TTC549 (cell line): ENCODE data around the gene SND1.
"Not testable (repeated sequence)": the region's sequence is repeated elsewhere in the genome, so short reads cannot be mapped to it uniquely, and the experiment has no call there.

Source experiments
- FAIRE-seq: peaks from 2 replicates; lab custom pipeline; 2012; peaks lifted over from hg19 to GRCh38; lab: Jason Lieb, UNC

SND1 gene

DNA sequence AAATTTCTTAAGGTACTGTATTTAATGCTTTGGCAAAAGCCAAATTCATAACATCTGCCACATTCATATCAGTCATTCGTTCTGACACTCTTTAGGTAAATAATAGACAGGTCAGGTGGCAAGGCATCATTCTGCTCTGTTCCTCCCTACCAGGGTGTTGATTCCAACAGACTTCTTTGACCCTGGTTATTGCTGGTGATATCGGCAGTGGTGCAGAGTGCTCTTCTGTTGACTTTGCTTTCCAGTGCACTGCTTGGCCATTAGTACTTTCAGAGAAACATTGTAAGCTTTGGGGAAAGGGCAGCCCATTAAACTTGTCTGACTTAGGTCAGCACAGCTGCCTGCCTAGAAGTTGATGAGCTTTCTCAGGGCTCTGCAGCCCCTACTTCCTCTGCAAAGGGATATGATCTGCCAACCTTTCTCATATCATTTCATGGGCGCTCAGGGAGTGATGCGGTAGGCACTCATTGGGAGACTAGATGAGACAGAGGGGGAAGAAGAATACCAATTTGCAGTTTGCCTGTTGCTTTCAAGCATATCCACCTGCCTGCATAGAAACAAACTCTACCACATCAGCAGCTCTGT is 240.0 kb downstream of the SND1 start:
- no peak for FAIRE-seq

DNA sequence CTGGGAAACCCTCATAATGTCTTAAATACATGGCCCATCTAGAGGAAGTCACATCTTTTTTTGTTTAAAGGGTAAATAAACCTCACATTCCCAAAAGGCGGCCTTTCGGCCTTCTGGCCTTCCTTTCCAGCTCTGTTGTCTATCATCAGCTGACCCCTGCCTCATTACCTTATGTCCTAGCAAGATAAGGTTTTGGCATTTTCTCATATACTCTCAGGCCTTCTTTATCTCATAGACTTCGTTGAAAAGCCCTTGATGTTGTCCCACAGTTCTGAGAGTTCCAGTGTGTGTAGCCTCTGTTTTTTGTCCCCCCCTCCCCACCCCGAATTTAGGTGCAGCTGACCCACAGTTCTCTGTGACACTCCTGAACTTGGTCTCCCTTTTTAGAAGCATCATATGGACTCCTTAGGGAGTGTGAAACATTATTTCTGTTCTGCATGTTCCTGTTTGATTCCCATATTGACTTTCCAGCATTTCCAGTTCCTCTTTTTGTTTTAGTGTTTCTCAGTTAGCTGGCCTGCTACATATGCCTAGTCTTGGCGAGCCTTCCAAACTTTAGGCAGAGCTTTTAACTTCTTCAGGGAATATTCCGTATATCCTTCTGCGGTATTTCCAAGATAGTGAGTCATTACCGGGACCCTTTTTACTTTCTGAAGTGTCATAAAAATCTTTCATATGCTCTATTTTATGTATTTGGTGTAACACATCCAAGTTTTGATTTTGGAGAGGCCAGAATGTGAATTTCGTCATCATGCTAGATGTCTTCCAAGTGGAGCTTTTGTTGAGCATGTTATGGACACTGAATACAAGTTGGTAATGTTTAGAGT is 240.7 kb downstream of the SND1 start:
- FAIRE-seq: no peak

DNA sequence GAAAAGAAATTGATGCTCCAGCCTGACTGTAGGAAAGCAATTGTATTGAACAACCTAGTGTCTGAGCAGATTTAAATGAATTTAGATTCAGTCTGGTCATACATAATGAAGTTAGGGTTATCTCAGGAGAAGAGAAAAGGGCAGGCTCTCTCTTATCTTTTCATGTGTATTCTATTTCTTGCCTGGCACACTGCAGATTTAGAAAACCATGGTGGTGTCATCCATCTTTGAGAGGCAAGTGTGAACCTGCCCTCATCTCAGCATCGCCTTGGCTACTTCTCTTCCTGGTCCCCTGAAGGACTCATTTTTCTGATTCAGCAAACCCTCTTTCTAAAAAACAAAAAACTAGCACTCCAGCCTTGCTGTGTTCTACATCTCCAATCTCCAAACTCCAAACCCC is 241.6 kb downstream of the SND1 start:
- FAIRE-seq: no peak

DNA sequence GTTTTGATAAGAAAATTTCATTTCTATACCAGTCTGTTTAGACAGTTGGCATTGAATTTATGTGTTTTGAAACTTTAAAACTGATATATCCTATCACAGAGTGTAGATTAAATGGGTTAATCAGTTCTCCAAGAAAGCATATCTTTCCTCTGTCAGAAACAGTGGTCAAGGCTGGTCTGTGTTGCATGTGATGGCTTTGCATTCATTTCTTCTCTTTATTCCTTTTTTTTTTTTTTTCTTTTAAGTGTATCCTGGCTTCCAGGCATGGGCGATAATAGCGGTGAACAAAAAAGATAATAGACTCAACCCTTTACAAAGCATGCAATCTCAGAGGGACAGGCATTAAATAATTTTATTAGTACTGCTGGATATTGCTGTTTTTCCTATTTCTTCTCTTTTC is 242.6 kb downstream of the SND1 start:
- no peak for FAIRE-seq

DNA sequence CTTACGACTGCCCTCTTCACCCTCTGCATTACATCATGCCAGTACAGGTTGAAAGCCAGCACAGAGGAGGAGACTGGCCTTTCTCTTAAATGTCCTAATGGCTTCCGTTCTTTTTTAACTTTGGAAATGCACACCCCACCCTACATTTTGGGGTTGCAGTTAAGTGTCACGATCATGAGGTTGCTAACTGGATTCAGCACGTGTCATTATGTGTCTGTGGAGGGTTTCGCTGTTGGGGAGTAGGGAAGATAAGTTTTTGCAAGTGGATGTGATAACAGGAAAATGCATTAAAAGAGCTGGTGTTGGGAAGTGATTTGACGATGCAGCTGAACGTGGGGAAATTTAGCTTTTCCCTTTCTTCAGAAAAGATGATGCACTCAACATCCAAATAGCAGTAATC is 243.4 kb downstream of the SND1 start:
- no peak for FAIRE-seq

DNA sequence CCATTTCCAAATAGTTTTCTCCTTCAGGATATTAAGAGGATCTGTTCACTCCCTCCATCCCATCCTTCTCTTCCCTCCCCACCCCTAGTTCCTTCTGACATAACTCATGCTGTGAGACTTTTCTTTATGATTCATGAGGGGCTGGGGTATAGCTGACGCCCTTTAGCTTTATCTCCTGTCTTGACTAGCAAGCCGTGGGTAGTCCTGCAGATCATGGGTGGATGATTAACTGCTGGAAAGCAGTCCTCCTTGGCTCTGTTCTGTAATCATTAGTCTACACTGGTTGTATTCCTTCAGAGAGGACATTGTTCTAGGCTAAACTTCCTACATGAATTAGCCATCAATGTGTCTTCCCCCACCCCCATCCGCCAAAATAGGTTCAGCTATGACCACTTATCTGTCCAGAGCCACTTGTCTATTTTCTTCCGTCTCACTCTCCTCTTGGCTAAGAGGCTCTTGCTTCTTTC is 243.9 kb downstream of the SND1 start:
- FAIRE-seq: no peak

DNA sequence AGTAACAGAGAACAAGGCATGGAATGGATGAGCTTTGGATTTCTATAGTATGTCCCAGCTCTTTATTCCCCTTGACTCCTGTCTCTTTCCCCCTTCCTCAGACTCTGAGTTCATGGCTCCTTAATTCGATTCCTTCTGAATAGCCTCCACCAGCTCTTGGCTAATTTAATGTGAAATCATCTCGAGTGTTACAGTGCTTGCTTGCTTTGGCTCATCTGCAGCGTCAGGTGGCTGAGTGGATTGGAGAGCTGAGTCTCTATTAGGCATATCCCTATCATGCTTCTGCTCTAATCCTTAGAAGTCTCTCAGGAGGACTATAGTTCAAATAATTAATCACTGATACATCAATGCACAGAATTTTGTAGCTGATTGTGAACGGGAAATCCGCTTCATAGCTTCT is 244.7 kb downstream of the SND1 start:
- no peak for FAIRE-seq

DNA sequence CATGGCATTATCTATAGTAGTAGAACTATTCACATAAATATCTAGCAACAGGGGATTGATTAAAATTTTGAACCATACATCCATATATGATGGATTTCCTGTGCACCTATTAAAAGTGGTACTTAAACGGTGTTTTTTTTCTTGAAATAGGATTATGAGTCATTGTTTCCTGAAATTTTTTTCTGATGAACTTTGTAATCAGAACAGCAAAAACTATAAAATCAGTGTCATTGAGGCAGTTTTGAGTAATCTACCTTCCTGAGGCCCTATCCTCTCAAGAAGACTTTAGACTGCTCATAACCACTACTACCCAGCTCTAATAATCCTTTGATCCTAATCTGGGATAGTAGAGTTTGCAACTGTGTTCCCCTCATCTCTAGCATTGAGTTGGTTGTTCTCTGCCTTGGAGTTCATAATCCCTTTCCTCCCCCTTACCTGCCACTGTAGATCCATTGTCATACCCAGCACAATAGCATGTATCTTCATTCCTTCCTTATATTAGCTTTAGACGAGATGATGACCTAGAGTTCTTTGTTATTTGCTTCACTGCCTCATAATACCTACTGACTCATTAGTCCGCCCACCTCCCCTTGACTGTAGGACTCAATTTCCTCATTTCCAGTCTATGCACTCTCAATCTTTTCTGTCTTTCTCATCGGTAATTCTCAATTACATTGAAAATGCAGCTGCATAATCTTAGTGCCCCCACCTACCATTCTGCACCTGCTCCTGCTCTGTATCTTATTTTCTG is 245.9 kb downstream of the SND1 start:
- FAIRE-seq: no peak

DNA sequence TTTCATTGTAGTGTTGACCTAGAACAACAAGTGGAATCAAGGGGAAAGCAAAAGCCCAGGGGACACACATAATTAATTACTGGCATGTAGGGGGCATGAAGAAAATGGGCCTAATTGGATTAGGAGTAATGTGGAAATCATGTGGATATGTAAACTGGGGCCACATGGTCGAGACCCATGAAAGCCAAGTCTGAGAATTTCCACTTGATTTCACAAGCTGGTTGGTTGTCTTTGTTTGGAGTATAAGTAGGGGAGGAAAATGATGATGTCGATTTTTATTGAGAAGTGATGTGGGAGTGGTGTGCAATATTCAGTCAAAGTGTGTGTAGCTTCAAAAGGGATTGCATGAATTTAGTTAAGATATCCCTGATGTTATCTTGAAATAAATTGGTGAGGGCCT is 247.4 kb downstream of the SND1 start:
- no peak for FAIRE-seq

DNA sequence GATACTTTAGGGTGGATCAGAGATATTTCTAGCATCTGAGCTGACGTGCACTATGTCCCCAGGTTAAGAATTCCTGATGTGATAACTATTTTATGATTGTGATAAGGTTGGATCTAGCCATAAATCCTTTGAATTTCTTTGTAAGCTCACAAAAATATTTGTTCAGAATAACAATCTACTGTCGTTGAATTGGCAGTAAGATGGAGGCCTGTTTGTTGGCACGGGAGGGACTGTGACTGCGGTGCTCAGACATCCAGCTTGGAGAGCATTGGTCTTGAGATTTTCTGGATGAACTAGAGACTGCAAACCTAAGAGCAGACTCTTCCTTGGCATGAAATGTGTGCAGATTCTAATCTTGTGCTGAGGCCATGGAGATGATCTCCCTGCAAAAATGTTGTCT is 248.1 kb downstream of the SND1 start:
- no peak for FAIRE-seq

DNA sequence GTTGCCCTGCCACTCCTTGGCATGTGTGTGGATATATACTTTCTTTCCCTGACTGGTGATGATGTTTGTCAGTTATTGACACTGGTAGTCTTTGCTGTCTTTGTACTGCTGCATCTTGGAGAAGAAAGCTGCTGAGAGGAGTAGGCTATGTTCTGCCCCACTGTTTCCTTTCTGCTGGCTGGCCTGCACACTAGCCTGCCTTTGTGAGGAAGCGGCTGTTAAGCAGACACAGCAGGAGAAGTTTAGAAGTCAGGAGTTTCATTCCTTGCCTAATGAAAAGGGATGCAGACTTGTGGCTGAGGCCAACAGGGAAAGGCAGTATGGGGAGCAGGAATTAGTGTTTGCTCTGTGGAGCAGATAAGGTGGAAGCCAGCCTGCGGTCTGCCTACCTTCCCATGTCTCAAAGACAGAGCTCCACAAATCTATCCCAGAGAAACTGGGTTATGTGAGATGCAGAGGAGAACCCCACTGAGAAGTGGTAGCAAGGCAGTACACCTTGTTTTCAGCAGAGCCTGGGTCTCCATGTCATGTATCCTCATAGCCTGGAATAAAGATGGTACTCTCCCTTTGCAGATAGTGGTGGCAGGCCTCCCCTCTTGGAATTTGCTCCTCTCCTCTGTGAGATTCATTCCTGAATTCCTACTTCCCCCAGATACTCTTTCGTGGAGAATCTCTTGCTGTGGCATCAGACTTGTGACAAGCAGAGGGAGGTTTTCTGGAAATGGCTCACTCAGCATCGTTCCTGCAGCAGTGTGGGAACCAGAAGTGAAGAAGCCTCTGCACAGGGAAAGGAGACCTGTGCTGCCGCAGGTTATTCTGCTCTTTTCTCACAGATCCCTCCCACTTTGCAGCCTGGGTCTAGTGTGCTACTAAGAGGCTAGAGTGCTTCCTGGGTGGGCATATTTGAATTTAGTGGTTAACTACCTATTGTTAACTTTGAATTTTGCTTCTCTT is 249.0 kb downstream of the SND1 start:
- no peak for FAIRE-seq

DNA sequence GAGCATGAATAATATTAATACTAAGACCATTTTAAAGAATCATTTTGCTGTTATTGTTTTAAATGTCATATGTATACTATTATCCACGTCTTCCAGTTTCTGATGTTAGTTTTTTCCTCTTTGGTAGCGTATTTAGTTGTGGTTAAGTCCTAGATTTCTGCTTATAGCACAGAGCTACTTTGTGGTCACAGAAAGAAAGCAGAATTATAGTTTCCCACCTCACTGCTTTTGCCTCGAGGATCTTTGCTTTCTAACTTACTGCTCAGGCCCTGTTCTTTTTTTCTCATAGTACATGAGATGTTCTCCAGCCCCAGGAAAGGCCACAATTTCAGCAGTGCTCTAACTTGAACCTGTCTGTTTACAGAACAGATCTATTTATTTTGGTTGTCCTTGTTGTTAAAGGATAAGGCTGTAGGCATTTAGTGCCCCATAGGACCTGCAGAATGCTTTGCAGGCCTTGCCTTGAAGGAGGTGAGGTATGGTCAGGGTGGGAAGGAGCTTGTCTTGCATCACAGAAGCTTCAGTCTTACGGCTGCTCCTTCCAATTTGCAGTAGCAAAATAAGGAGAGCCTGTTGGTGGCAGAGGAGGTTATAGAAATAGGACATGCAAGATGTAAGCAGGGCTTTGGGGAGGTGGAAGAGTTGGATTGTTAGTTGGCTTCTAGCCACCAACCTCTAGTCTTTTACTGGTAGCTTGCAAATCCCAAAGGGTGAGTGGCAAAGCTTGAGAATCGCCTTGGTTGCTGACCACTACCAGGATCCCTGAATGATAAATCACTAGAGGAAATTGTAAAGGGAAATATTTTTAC is 250.1 kb downstream of the SND1 start:
- no peak for FAIRE-seq

DNA sequence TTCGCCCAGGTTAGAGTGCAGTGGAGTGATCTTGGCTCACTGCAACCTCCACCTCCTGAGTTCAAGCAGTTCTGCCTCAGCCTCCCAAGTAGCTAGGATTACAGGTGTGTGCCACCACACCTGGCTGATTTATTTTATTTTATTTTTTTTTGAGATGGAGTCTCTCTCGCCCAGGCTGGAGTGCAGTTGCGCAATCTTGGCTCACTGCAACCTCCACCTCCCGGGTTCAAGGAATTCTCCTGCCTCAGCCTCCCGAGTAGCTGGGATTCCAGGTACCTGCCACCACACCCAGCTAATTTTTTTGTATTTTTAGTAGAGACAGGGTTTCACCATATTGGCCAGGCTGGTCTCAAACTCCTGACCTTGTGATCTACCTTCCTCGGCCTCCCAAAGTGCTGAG is 250.8 kb downstream of the SND1 start:
- FAIRE-seq: not testable (repeated sequence)

DNA sequence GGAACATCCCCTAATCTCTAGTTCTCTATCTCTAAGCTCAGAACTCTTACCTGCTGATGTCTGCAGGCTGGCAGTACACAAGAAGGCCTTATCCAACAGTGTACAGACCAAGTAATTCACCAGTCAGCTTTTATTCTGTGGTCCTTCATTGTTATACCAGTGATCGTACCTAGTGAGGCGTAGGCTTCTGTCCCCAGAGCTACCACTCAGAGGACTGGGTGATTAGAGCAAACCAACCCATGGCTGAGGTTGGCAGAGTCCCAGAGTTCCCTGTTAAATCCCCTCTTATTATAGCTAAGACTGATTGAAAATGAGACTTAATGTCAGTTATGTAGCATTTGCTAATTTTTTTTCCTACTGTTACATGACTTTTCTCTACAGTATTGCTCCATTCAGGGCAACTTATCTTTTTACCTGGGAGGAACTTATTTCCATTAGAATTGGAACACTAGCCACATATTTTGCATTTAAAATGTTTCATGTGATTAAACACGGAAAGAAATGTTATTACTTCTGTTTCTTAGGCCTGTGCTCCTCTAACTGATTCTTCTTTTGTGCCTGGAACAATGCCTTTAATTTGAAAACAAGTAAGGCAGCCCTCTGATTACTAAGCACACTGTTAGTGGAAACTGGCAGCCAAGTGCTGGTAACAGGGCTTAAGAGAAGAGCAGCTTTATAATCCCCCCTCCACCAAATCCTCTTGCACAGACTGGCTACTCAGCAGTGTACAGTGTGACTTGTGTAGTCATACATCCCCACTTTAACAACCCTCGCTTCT is 252.1 kb downstream of the SND1 start:
- FAIRE-seq: no peak

DNA sequence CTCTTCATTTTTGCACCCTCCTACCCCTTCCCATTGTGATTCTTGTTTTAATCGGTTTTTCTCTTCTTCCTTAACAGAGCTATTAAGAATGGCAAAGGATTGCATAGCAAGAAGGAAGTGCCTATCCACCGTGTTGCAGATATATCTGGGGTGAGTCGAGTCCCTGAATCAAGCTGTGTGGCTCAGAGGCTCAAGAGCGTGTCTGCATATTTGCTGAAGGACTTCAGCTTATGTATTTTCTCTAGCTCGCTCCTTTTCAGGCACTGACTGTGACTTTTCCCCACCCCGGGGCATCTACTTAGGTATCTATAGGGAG is 252.6 kb downstream of the SND1 start:
- FAIRE-seq: no peak

DNA sequence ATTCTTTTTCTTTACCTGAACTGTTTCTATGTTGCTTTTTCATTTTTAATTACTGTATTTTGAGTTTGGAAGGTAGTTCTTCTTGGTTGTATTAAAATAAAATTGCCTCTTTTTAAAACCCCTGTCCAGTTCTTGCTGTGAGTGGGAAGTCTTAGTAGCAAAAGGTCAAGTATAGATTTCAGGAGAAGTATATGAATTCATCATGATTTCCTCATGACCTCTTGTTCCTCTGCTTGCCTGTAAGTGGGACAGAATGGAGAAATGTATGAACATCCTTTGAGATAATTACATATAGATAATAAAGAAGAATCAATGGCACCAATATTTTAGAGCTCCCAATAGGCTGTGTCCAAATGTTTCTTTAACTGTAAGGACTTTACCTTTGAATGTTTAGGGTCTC is 253.0 kb downstream of the SND1 start:
- no peak for FAIRE-seq

DNA sequence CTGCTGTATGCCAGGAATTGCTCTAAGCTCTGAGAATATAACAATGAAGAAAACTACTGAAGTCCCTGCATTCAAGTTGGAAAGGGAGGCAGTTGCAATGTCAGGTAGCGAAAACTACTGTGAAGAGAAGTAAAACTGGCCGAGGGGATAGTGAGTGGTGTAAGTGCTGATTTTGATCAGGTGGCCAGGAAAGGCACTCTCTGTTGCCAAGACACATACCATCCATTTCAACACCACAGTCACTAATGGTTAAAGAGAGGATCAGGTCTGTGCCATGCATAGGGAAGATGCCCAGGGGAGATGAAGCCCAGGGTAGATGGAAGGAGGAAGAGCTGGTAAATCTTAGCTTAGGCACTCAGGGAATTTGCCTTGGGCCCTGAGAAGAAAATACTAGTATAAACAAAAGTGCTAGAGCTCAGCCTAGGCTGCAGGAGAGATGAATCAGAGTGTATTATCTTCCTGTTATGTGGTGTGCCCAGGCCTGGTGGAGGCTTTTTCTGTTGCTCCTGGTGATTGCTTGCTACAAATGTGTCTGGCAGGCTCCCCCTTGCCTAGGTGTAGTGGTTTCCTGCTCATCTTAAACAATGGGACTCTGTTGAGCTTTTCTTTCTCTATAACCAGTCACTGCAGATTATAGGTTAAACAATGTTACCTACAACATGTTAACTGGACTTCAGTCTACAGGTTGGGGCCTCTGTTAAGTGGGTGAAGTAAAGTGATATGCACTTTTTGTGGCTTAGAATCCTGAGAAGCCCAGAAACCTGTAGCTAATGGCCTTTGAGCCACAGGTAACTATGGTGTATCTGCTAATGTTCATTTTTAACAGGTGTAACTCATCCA is 253.7 kb downstream of the SND1 start:
- no peak for FAIRE-seq

DNA sequence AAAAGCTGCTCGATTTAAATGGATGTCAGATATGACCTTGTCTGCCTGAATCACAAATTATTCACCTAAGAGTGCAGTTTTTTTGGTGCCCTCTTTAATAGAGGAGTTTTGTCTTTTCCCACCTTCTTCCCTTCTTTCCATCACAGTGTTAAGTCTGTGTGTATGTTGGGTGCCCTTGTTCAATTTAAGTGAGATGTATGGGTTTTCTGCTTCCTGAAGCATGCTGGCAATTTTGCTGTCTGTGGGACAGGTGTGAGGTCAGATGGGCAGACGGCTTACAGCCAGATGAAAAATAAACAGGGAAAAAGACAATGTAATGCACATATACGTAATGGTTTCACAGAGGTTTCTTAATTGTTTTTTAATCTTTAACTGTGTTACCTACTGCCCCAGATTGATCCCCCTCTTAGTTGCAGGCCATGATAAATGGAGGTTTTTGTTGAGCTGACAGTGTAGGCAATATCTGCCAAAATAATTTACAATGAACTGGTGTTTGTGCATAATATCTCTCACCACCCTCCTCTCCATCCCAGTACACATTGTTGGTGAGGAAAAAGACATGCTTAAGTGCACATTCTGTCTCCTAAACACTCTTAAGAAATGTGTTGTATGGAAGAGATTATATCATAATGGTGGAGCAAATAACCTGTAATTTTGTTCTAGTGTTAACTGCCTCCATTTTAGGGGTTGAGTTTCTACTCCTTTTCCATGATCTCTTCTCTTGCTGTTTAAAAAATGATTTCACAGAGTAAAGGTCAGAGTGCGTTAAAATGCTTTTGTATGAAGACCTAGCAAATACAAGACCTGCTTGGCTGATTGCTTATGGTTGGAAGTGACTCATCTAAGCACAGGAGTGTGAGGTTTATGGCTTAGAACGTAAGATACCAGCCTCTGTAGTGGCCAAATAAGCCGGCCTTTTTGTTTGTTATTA is 255.4 kb downstream of the SND1 start:
- FAIRE-seq: no peak
